Measurements from ENCODE around the gene HACD2. TPM values are rescaled to one million over a fixed set of nuclear protein-coding genes. Genes with fewer than 3 reads are reported as not detected.

HACD2 gene
- total RNA-seq, 1 experiment from 2014 or later, result 97.7 TPM

DNA sequence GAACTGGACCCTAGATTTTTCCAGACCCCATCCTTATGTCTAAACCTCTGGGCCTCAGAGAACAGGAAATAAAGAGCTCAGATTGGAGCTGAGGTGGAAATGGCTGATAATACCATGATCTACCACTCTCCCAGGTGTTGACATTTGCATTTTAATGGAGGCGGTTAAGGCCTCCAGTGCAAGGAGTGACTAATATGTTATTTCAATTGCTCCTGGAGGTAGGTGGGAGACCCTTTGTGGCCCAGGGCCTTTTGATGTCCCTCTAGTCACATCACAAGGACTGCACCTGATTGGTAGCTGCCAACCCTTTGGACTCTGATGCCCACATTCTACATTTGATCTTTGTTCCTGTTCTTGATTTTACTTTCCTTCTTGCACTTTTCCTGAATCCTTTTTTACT lies 127.0 kb downstream of the HACD2 start:
- H3K4me3 Mint-ChIP-seq (ENCODE audit: unreplicated experiment), result no peak overlapping the region
- no peaks in the 10 kb centered on the region for H3K36me3 Mint-ChIP-seq (ENCODE audit: insufficient read depth, unreplicated experiment)
- ChIA-PET POLR2A (interaction anchor here (0.8 kb wide), 1 partner anchor 25 kb away, joined by 3 read pairs; no protein-coding TSS in a partner anchor), CTCF (interaction anchor here (0.7 to 1.1 kb wide), 4 partner anchors 20 to 92 kb away, joined by 3 to 4 read pairs (median 3); no protein-coding TSS in a partner anchor)
- peaks cover 54% of the 10 kb centered on the region for H3K27me3 Mint-ChIP-seq (ENCODE audit: insufficient read depth, unreplicated experiment)
- H3K4me1 Mint-ChIP-seq (ENCODE audit: insufficient read depth, unreplicated experiment), result peaks cover 11% of the 10 kb centered on the region
- no peak overlapping the region for H3K27ac Mint-ChIP-seq (ENCODE audit: low read depth, unreplicated experiment)
- TF ChIP-seq, protein P1, sequence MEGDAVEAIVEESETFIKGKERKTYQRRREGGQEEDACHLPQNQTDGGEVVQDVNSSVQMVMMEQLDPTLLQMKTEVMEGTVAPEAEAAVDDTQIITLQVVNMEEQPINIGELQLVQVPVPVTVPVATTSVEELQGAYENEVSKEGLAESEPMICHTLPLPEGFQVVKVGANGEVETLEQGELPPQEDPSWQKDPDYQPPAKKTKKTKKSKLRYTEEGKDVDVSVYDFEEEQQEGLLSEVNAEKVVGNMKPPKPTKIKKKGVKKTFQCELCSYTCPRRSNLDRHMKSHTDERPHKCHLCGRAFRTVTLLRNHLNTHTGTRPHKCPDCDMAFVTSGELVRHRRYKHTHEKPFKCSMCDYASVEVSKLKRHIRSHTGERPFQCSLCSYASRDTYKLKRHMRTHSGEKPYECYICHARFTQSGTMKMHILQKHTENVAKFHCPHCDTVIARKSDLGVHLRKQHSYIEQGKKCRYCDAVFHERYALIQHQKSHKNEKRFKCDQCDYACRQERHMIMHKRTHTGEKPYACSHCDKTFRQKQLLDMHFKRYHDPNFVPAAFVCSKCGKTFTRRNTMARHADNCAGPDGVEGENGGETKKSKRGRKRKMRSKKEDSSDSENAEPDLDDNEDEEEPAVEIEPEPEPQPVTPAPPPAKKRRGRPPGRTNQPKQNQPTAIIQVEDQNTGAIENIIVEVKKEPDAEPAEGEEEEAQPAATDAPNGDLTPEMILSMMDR (IDR thresholded peaks at IDR 0.05; ENCODE audit: unreplicated experiment), result no peak
- BruUV-seq (replicated peaks), result no TSS peak
- H3K9me3 Mint-ChIP-seq (ENCODE audit: unreplicated experiment), result no peaks in the 10 kb centered on the region
- intact Hi-C loops (cut with micrococcal nuclease), result no loop called here
- no peak for DNase-seq (ENCODE audit: unreplicated experiment)

- BruUV-seq (replicated peaks), result no TSS peak
- Mint-ChIP-seq H3K27ac (ENCODE audit: low read depth, unreplicated experiment) (no peak overlapping the region), H3K4me1 (ENCODE audit: insufficient read depth, unreplicated experiment) (peaks cover 11% of the 10 kb centered on the region), H3K4me3 (ENCODE audit: unreplicated experiment) (no peak overlapping the region), H3K9me3 (ENCODE audit: unreplicated experiment) (no peaks in the 10 kb centered on the region), H3K27me3 (ENCODE audit: insufficient read depth, unreplicated experiment) (peaks cover 52% of the 10 kb centered on the region), H3K36me3 (ENCODE audit: insufficient read depth, unreplicated experiment) (no peaks in the 10 kb centered on the region)
- CTCF ChIA-PET, result interaction anchor here (0.6 to 1.5 kb wide), 2 partner anchors 75 to 124 kb away, joined by 4 to 7 read pairs; no protein-coding TSS in a partner anchor
- POLR2A ChIA-PET, result interaction anchor here (1.3 kb wide), 1 partner anchor 53 kb away, joined by 4 read pairs; no protein-coding TSS in a partner anchor
- TF ChIP-seq, protein P1 (IDR thresholded peaks at IDR 0.05; ENCODE audit: unreplicated experiment), result no peak
- no peak for DNase-seq (ENCODE audit: unreplicated experiment)
- intact Hi-C loops (cut with micrococcal nuclease), result no loop called here
Measured at GRCh38 chr3:123453675-123454074, 131.2 kb downstream of the HACD2 start.

- POLR2A ChIA-PET, result no interaction called here
- H3K27me3 Mint-ChIP-seq (ENCODE audit: insufficient read depth, unreplicated experiment), result peaks cover 46% of the 10 kb centered on the region
- no peaks in the 10 kb centered on the region for H3K36me3 Mint-ChIP-seq (ENCODE audit: insufficient read depth, unreplicated experiment)
- TF ChIP-seq, protein P1 (IDR thresholded peaks at IDR 0.05; ENCODE audit: unreplicated experiment), result no peak
- CTCF ChIA-PET, result no interaction called here
- H3K27ac Mint-ChIP-seq (ENCODE audit: low read depth, unreplicated experiment), result no peak overlapping the region
- intact Hi-C loops (cut with micrococcal nuclease), result no loop called here
- peaks cover 5% of the 10 kb centered on the region for H3K4me1 Mint-ChIP-seq (ENCODE audit: insufficient read depth, unreplicated experiment)
- no peak for DNase-seq (ENCODE audit: unreplicated experiment)
- no TSS peak for BruUV-seq (replicated peaks)
- H3K4me3 Mint-ChIP-seq (ENCODE audit: unreplicated experiment), result no peak overlapping the region
- H3K9me3 Mint-ChIP-seq (ENCODE audit: unreplicated experiment), result no peaks in the 10 kb centered on the region
Measured at GRCh38 chr3:123451186-123451585, 133.7 kb downstream of the HACD2 start.

DNA sequence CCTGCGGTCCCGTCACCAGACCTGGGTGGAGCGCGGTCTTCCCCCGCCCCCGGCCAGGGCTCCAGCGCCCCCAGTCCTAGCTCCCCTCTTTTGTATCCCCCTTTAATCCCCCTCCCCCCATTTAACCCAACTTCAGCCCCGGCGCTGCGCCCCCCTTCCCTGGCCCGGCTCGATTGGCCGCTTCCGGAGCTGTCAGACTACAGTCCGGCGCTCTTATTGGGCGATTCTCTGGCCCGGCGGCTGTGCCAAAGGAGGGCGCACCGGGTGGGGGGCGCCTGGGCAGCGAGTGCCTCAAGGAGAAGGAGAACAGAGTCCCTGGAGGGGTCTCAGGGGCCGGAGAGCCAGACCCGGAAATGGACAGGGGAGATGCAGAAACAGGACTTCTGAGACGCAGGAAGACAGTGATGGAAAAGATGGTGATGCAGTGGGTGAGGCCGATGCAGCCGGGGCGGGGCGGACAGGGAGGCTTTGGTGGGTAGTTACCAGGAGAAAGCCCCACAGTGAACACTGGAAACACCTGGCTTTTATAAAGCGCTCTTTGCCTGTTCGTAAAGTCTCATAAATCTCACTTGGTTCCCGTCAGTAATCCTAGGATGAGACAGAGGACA lies 134.8 kb downstream of the HACD2 start:
- Mint-ChIP-seq H3K4me1 (ENCODE audit: insufficient read depth, unreplicated experiment) (peaks cover 5% of the 10 kb centered on the region), H3K27me3 (ENCODE audit: insufficient read depth, unreplicated experiment) (peaks cover 57% of the 10 kb centered on the region), H3K4me3 (ENCODE audit: unreplicated experiment) (no peak overlapping the region), H3K27ac (ENCODE audit: low read depth, unreplicated experiment) (no peak overlapping the region), H3K36me3 (ENCODE audit: insufficient read depth, unreplicated experiment) (no peaks in the 10 kb centered on the region), H3K9me3 (ENCODE audit: unreplicated experiment) (no peaks in the 10 kb centered on the region)
- TF ChIP-seq, protein P1 (IDR thresholded peaks at IDR 0.05; ENCODE audit: unreplicated experiment), result no peak
- POLR2A ChIA-PET, result no interaction called here
- CTCF ChIA-PET, result no interaction called here
- no TSS peak for BruUV-seq (replicated peaks)
- intact Hi-C loops (cut with micrococcal nuclease), result no loop called here
- DNase-seq (ENCODE audit: unreplicated experiment), result no peak

Data from MCF 10A (cell line).